ENCODE data around the gene KIF25. TPM values are rescaled to one million over a fixed set of nuclear protein-coding genes. Genes with fewer than 3 reads are reported as not detected.
"Not testable (repeated sequence)": the region's sequence is repeated elsewhere in the genome, so short reads cannot be mapped to it uniquely, and the experiment has no call there.

KIF25 gene
- total RNA-seq, 3 donors from 2014 or later = 0.14 to 1.1 (median 0.41) TPM

DNA sequence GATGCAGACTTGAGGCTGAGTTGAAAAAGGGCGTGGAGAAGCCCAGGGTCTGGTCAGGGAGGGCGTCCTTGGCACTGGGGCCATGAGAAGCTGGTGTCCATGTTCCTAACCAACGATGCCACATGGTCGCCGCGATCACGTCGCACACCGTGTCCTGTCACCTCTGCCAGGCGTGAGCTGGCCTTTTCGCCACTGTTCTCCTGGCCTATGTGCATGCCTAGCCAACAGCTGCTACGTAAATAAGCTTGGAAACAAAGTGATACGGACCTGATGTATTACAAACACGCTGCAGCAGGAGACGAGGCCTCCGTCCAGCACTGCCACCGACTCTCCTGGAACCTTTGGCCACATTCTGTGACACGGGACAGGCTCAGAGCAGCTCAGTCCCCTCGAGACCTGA is 22.0 kb upstream of the KIF25 start:
- Histone ChIP-seq H3K4me1 (ENCODE audit: low read depth) (peaks cover 7% of the 10 kb centered on the region), H3K36me3 (ENCODE audit: low read depth) (no peaks in the 10 kb centered on the region), H3K4me3 (no peak overlapping the region), H3K9me3 (no peaks in the 10 kb centered on the region)
- TF ChIP-seq, protein P1, sequence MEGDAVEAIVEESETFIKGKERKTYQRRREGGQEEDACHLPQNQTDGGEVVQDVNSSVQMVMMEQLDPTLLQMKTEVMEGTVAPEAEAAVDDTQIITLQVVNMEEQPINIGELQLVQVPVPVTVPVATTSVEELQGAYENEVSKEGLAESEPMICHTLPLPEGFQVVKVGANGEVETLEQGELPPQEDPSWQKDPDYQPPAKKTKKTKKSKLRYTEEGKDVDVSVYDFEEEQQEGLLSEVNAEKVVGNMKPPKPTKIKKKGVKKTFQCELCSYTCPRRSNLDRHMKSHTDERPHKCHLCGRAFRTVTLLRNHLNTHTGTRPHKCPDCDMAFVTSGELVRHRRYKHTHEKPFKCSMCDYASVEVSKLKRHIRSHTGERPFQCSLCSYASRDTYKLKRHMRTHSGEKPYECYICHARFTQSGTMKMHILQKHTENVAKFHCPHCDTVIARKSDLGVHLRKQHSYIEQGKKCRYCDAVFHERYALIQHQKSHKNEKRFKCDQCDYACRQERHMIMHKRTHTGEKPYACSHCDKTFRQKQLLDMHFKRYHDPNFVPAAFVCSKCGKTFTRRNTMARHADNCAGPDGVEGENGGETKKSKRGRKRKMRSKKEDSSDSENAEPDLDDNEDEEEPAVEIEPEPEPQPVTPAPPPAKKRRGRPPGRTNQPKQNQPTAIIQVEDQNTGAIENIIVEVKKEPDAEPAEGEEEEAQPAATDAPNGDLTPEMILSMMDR (IDR thresholded peaks at IDR 0.05) = no peak
- DNase-seq (peak in 1 of 3 donors; percentile 49), ATAC-seq (no peak)
- intact Hi-C loops (cut with DNase I, micrococcal nuclease) = no loop called here

DNA sequence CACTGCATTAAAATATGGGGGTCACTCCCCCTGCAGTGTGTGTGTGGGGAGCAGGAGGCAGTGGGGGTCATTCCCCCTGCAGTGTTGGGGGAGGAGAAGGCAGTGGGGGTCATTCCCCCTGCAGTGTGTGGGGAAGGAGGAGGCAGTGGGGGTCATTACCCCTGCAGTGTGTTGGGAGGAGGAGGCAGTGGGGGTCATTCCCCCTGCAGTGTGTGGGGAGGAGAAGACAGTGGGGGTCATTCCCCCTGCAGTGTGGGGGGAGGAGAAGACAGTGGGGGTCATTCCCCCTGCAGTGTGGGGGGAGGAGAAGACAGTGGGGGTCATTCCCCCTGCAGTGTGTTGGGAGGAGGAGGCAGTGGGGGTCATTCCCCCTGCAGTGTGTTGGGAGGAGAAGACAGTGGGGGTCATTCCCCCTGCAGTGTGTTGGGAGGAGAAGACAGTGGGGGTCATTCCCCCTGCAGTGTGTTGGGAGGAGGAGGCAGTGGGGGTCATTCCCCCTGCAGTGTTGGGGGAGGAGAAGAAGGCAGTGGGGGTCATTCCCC is 21.3 kb upstream of the KIF25 start:
- intact Hi-C loops (cut with DNase I, micrococcal nuclease); DNase-seq; H3K9me3 ChIP-seq; H3K36me3 ChIP-seq (ENCODE audit: low read depth); ATAC-seq; H3K4me3 ChIP-seq; H3K4me1 ChIP-seq (ENCODE audit: low read depth): not testable (repeated sequence)

DNA sequence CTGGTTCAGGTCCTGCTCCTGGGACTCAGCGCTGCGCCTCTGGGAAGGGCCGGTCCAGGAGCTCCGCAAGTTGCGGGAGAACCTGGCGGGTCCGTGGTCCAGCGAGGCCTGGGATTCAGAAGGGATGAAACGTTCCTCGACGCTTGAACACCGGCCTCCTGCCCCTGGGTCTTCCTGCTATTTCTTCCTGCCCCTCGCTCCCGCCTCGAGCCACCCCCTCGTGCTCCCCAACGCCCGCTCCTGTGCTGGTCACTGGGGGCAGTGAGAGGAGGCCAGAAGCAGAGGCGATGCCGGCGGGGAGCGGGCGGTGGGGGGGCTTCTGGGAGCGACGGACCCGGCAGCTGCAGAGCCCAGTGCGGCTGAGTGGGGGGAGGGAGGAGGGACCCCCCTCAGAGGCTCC is 20.8 kb upstream of the KIF25 start:
- intact Hi-C loops (cut with DNase I, micrococcal nuclease) = no loop called here
- H3K4me1 ChIP-seq (ENCODE audit: low read depth) = peaks cover 7% of the 10 kb centered on the region
- TF ChIP-seq, protein P1 (IDR thresholded peaks at IDR 0.05) = no peak
- H3K9me3 ChIP-seq = no peaks in the 10 kb centered on the region
- no peaks in the 10 kb centered on the region for H3K36me3 ChIP-seq (ENCODE audit: low read depth)
- H3K4me3 ChIP-seq = no peak overlapping the region
- ATAC-seq = no peak
- DNase-seq = no peak

DNA sequence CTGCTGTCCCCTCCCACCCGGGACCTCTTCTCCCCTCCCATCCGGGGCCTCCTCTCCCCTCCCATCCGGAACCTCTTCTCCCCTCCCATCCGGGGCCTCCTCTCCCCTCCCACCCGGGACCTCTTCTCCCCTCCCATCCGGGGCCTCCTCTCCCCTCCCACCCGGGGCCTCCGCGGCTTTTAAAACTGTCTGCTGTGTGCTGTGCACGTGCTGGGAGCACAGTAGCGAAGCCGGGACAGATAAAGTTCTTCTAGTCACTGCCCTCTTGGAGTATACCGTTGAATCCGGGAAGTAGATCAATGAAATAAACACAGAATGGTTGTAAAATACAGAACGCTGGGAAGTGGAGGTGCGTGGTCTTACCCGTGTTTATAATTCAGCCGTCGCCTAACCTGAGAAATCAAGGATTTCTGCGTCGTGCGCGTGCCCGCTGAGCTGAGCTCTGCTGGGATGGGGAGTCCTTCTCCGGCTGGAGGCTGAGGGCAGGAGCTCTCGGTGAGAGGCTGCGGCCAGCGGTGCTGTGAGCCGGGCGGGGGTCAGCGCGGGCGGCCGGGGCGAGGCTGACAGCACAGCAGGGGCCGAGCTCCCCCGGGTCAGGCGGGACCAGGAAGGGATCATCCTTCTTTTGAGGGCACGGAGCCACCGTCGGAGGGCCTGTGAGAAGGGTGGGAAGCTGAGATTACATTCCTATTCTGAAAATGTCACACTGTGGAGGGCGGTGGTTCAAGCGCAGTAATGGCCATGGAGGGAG is 19.6 kb upstream of the KIF25 start:
- TF ChIP-seq, protein P1 (IDR thresholded peaks at IDR 0.05) = no peak
- DNase-seq = no peak
- ATAC-seq = no peak
- no peaks in the 10 kb centered on the region for H3K36me3 ChIP-seq (ENCODE audit: low read depth)
- no peak overlapping the region for H3K4me3 ChIP-seq
- H3K4me1 ChIP-seq (ENCODE audit: low read depth) = peaks cover 7% of the 10 kb centered on the region
- H3K9me3 ChIP-seq = no peaks in the 10 kb centered on the region
- intact Hi-C loops (cut with DNase I, micrococcal nuclease) = no loop called here

DNA sequence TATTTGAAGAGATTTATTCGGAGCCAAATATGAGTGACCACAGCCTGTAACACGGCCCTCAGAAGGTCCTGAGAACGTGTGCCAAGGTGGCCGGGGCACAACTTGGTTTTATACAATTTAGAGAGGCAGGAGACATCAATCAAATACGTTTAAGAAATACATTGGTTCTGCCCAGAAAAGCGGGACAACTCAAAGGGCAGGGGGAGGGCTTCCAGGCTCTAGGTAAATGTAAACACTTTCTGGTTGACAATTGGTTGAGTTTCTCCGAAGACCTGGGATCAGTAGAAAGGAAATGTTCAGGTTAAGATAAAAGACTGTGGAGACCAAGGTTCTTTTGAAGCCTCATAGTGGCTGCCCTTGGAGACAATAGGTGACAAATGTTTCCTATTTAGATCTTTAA is 18.9 kb upstream of the KIF25 start:
- intact Hi-C loops (cut with DNase I, micrococcal nuclease) = no loop called here
- no peaks in the 10 kb centered on the region for H3K9me3 ChIP-seq
- ATAC-seq = no peak

More for the DNA sequence above, 18.9 kb upstream of the KIF25 start:
- no peaks in the 10 kb centered on the region for H3K36me3 ChIP-seq (ENCODE audit: low read depth)
- DNase-seq = no peak
- H3K4me3 ChIP-seq = no peak overlapping the region
- TF ChIP-seq, protein P1 (IDR thresholded peaks at IDR 0.05) = no peak
- H3K4me1 ChIP-seq (ENCODE audit: low read depth) = peaks cover 7% of the 10 kb centered on the region

Measured in mucosa of descending colon (tissue), 3 donors.